Right lobe of liver (tissue), 4 donors: ENCODE data around the gene POR.

ENCODE experiments used
- CTCF ChIP-seq, 4 donors: fragments of 200-600 bp in 3 of 4; fragments of 450-650 bp in 1 of 4; IDR thresholded peaks; one replicate each; pipeline versions ENCODE4 v1.5.1 to v1.8.0; 2016 to 2022; ENCODE audit warnings: antibody characterized with exemption in 4 of 4, mild to moderate bottlenecking in 2 of 4
- POLR2A ChIP-seq: fragments of 450-650 bp; IDR thresholded peaks from one replicate; pipeline ENCODE4 v1.6.1; 2017; ENCODE audit warnings: antibody characterized with exemption, mild to moderate bottlenecking
- donor health status: DM: no; HTN: no; CAD: no.
- donor health status: DM: no; HTN: no; CAD: no.
- donor health status: DM: no; HTN: yes; CAD: no.

DNA sequence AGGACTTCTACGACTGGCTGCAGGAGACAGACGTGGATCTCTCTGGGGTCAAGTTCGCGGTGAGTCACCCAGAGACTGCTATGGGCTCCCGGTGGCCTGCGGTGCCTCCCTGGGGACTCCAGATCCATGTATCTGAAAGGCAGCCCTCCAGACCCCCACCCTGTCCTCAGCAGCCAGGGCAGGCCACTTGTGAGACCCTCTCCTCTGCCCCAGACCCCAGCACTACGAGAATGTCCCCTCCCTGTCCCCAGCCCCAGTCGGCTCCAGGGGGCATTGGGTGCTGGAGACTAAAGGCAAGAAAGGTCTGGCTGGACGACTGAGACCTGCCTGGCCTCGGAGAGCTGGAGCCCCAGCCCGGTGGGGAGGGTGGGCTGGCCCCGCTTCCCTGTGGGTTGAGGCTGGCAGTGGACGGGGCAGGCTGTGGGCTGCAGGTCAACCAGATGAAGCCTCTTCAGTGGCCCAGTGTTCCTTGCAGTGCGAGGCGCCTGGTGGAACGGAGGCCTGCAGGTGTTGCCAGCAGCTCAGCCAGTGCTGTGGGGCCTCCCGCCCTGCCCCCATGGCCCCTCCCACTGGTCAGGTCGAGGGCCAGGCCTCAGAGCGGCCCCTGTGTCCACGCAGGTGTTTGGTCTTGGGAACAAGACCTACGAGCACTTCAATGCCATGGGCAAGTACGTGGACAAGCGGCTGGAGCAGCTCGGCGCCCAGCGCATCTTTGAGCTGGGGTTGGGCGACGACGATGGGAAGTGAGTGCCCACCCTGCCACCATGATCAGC is 65.7 kb downstream of the POR start:
- no peak for TF ChIP-seq CTCF (IDR thresholded peaks at IDR 0.05)
- TF ChIP-seq POLR2A, result no peak
